WERI-Rb-1 (cell line): ENCODE measurements around the gene CLHC1.
"Not testable (repeated sequence)": the region's sequence is repeated elsewhere in the genome, so short reads cannot be mapped to it uniquely, and the experiment has no call there.

Experiments
- DNase-seq: peaks from one replicate; pipeline ENCODE4 v3.0.0-alpha.2; 2020
- H3K27ac ChIP-seq: fragments of 250-450 bp; sonication (Bioruptor Pico); 2 replicates; pipeline ENCODE4 v1.5.1; 2020; ENCODE audit warnings: mild to moderate bottlenecking, moderate library complexity
- H3K27me3 ChIP-seq: fragments of 250-450 bp; sonication (Bioruptor Pico); 2 replicates; pipeline ENCODE4 v1.5.1; 2021; ENCODE audit warnings: mild to moderate bottlenecking, low read depth, moderate library complexity; ENCODE audit not compliant: insufficient read depth, severe bottlenecking
- H3K36me3 ChIP-seq: fragments of 250-450 bp; sonication (Bioruptor Pico); 2 replicates; pipeline ENCODE4 v1.5.1; 2020; ENCODE audit warnings: mild to moderate bottlenecking, moderate library complexity
- H3K4me3 ChIP-seq: 2 replicates; pipeline ENCODE4 v1.5.1; 2011; ENCODE audit warnings: low read depth, mild to moderate bottlenecking, control low read depth, low read length
- H3K9me3 ChIP-seq: fragments of 250-450 bp; sonication (Bioruptor Pico); 2 replicates; pipeline ENCODE4 v1.5.1; 2021; ENCODE audit warnings: mild to moderate bottlenecking, moderate library complexity; ENCODE audit not compliant: severe bottlenecking
- TF ChIP-seq, protein P1 (sequence below): IDR thresholded peaks from 2 replicates; pipeline ENCODE4 v1.5.1; 2011; ENCODE audit warnings: low read depth, mild to moderate bottlenecking, control low read depth, inconsistent platforms, low read length

Gene CLHC1

DNA sequence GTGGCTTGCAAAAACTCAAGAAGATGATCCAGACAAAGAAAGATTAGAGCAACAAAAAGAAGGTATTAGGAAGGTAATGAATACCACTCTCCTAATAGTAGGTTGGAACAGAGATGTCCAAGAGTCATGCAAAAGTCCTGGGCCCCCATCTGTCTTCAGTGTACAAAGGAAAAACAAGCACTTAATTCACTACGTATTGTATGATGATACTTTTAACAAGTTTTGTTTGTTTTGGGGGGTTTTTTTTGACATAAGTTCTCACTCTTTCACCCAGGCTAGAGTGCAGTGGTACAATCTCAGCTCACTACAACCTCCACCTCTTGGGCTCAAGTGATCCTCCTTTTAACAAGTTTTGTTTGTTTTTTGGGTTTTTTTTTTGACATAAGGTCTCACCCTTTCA is 101.2 kb downstream of the CLHC1 start:
- TF ChIP-seq, protein P1, sequence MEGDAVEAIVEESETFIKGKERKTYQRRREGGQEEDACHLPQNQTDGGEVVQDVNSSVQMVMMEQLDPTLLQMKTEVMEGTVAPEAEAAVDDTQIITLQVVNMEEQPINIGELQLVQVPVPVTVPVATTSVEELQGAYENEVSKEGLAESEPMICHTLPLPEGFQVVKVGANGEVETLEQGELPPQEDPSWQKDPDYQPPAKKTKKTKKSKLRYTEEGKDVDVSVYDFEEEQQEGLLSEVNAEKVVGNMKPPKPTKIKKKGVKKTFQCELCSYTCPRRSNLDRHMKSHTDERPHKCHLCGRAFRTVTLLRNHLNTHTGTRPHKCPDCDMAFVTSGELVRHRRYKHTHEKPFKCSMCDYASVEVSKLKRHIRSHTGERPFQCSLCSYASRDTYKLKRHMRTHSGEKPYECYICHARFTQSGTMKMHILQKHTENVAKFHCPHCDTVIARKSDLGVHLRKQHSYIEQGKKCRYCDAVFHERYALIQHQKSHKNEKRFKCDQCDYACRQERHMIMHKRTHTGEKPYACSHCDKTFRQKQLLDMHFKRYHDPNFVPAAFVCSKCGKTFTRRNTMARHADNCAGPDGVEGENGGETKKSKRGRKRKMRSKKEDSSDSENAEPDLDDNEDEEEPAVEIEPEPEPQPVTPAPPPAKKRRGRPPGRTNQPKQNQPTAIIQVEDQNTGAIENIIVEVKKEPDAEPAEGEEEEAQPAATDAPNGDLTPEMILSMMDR = no peak
- no peaks in the 10 kb centered on the region for H3K27me3 ChIP-seq
- H3K4me3 ChIP-seq = no peak overlapping the region
- no peak overlapping the region for H3K27ac ChIP-seq
- no peaks in the 10 kb centered on the region for H3K36me3 ChIP-seq
- H3K9me3 ChIP-seq = peaks cover 5% of the 10 kb centered on the region
- no peak for DNase-seq

DNA sequence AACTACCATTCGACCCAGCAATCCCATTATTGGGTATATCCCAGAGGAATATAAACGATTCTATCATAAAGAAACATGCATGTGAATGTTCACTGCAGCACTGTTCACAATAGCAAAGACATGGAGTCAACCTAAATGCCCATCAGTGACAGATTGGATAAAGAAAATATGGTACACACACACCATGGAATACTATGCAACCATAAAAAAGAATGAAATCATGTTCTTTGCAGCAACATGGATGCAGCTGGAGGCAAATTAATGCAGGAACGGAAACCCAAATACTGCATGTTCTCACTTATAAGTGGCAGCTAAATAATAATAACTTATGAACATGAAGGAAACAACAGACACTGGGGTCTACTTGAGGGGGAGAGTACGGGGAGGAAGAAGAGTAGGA is 105.5 kb downstream of the CLHC1 start:
- not testable (repeated sequence) for H3K27me3 ChIP-seq, DNase-seq, H3K27ac ChIP-seq, H3K9me3 ChIP-seq, H3K36me3 ChIP-seq, H3K4me3 ChIP-seq
